IMR-90 (cell line): Measurements from ENCODE around the gene MPZL1. TPM values are rescaled to one million over a fixed set of nuclear protein-coding genes. Genes with fewer than 3 reads are reported as not detected.

ENCODE experiments used
- ATAC-seq: fragments of 200-7000 bp; cut with Tn5 transposase; 2 replicates; pipeline ENCODE4 v1.9.1; 2020; ENCODE audit warnings: low read depth, mild to moderate bottlenecking, moderate library complexity
- BruUV-seq: library from RNA; stranded (reverse); fragments of 400-500 nt; replicated peaks from 2 replicates; lab custom pipeline; 2021; lab: Mats Ljungman, UMichigan
- CTCF ChIA-PET: fragments of 300-600 bp; formaldehyde crosslinking; extraction: SDS; loops from one replicate; lab custom pipeline; 2021; ENCODE audit warnings: antibody characterized with exemption; lab: Yijun Ruan, JAX
- POLR2A ChIA-PET: fragments of 300-600 bp; sonication (Branson Sonifier 250); formaldehyde crosslinking; loops from one replicate; lab custom pipeline; 2022; ENCODE audit warnings: antibody characterized with exemption; ENCODE audit not compliant: unreplicated experiment; lab: Charles Lee
- DNase-seq: peaks from one replicate; pipeline ENCODE4 v3.0.0; 2013
- H2AFZ ChIP-seq: replicated peaks from 2 replicates; pipeline ENCODE3; 2013; ENCODE audit warnings: low read length, mild to moderate bottlenecking; ENCODE audit not compliant: poor library complexity
- H2AK5ac ChIP-seq: 2 replicates; pipeline ENCODE4 v1.6.1; 2013; ENCODE audit warnings: low read depth, low read length, inconsistent platforms
- H2AK9ac ChIP-seq: replicated peaks from 2 replicates; pipeline ENCODE3; 2013; ENCODE audit warnings: mild to moderate bottlenecking, low read depth, low read length, moderate library complexity; ENCODE audit not compliant: poor library complexity
- H2BK120ac ChIP-seq: 2 replicates; pipeline ENCODE4 v1.6.1; 2013; ENCODE audit warnings: low read depth, low read length, inconsistent platforms
- H2BK15ac ChIP-seq: 3 replicates; pipeline ENCODE4 v1.6.1; 2013; ENCODE audit warnings: low read depth, low read length, inconsistent platforms
- H2BK20ac ChIP-seq: 2 replicates; pipeline ENCODE4 v1.6.1; 2013; ENCODE audit warnings: low read depth, mild to moderate bottlenecking, inconsistent platforms, low read length, moderate library complexity
- H2BK5ac ChIP-seq: 2 replicates; pipeline ENCODE4 v1.6.1; 2013; ENCODE audit warnings: mild to moderate bottlenecking, low read depth, low read length, inconsistent platforms; ENCODE audit not compliant: poor library complexity, severe bottlenecking
- H3K14ac ChIP-seq: replicated peaks from 2 replicates; pipeline ENCODE4 v1.6.1; 2013; ENCODE audit warnings: low read depth, low read length, inconsistent platforms
- H3K18ac ChIP-seq: 2 replicates; pipeline ENCODE4 v1.6.1; 2013; ENCODE audit warnings: low read depth, low read length, control low read depth
- H3K23ac ChIP-seq: 2 replicates; pipeline ENCODE4 v1.6.1; 2013; ENCODE audit warnings: low read depth, low read length, inconsistent platforms
- H3K27ac ChIP-seq: 2 replicates; pipeline ENCODE4 v1.5.1; 2013; ENCODE audit warnings: mild to moderate bottlenecking, control low read depth, low read length; ENCODE audit not compliant: insufficient read depth
- H3K27me3 ChIP-seq: 2 replicates; pipeline ENCODE4 v1.6.1; 2013; ENCODE audit warnings: low read length; ENCODE audit not compliant: control insufficient read depth, insufficient read depth
- H3K36me3 ChIP-seq: 2 replicates; pipeline ENCODE4 v1.6.1; 2013; ENCODE audit warnings: low read length, mixed read lengths; ENCODE audit not compliant: control insufficient read depth, insufficient read depth
- H3K4ac ChIP-seq: 2 replicates; pipeline ENCODE4 v1.6.1; 2013; ENCODE audit warnings: low read depth, low read length, inconsistent platforms
- H3K4me1 ChIP-seq: 2 replicates; pipeline ENCODE4 v1.6.1; 2013; ENCODE audit warnings: low read length, mixed read lengths; ENCODE audit not compliant: control insufficient read depth, insufficient read depth
- H3K4me2 ChIP-seq: 2 replicates; pipeline ENCODE4 v1.6.1; 2013; ENCODE audit warnings: low read depth, mild to moderate bottlenecking, control low read depth, low read length, moderate library complexity
- H3K4me3 ChIP-seq: 2 replicates; pipeline ENCODE4 v1.5.1; 2013; ENCODE audit warnings: low read depth, mild to moderate bottlenecking, control low read depth, low read length, moderate library complexity; ENCODE audit not compliant: insufficient read depth
- H3K56ac ChIP-seq: 2 replicates; pipeline ENCODE4 v1.6.1; 2013; ENCODE audit warnings: low read length, inconsistent platforms; ENCODE audit not compliant: insufficient read depth; ENCODE audit errors: extremely low read depth
- H3K79me1 ChIP-seq, 2 experiments: 2 replicates each; pipeline ENCODE4 v1.6.1; 2013; ENCODE audit warnings: low read length in 2 of 2, inconsistent platforms in 1 of 2, low read depth in 1 of 2
- H3K9ac ChIP-seq: 2 replicates; pipeline ENCODE4 v1.6.1; 2013; ENCODE audit warnings: low read depth, low read length, control low read depth
- H3K9me1 ChIP-seq: 2 replicates; pipeline ENCODE4 v1.6.1; 2013; ENCODE audit warnings: low read length, inconsistent platforms; ENCODE audit not compliant: insufficient read depth
- H3K9me3 ChIP-seq: 2 replicates; pipeline ENCODE4 v1.6.1; 2013; ENCODE audit warnings: low read length; ENCODE audit not compliant: control insufficient read depth, insufficient read depth
- H4K20me1 ChIP-seq: 2 replicates; pipeline ENCODE4 v1.6.1; 2013; ENCODE audit warnings: low read length, inconsistent platforms; ENCODE audit not compliant: insufficient read depth
- H4K5ac ChIP-seq: 2 replicates; pipeline ENCODE4 v1.6.1; 2013; ENCODE audit warnings: mild to moderate bottlenecking, low read depth, low read length, control low read depth
- H4K8ac ChIP-seq, 2 experiments: 2 replicates each; pipeline ENCODE4 v1.6.1; 2013; ENCODE audit warnings: low read depth in 2 of 2, low read length in 2 of 2, control low read depth in 1 of 2, inconsistent platforms in 1 of 2
- H4K91ac ChIP-seq: 2 replicates; pipeline ENCODE4 v1.6.1; 2013; ENCODE audit warnings: low read depth, low read length, inconsistent platforms; ENCODE audit not compliant: insufficient read depth
- dilution Hi-C: fragments of 300-500 bp; cut with HindIII; formaldehyde crosslinking; loops from one replicate; pipeline ENCODE4 v1.14.3; 2018; ENCODE audit warnings: low sequenced_read_pairs; ENCODE audit not compliant: unreplicated experiment
- in situ Hi-C: fragments of 300-500 bp; cut with MboI; formaldehyde crosslinking; loops from 3 replicates; pipeline ENCODE4 v1.14.3; 2019; ENCODE audit warnings: low sequenced_read_pairs, inconsistent platforms, mixed read lengths
- intact Hi-C: fragments of 100-400 bp; cut with micrococcal nuclease; formaldehyde crosslinking; loops from 2 replicates; pipeline ENCODE4 v1.10.0; 2022
- polyA plus RNA-seq, 3 experiments: library from polyadenylated mRNA; depleted of rRNA; stranded (reverse); fragments of >200 nt; gene quantifications; 2 replicates each; pipeline ENCODE4 v1.2.3, GENCODE V29; 2012; ENCODE audit warnings: low replicate concordance in 1 of 3
- total RNA-seq: library from RNA; depleted of rRNA; stranded (reverse); fragments of >200 nt; gene quantifications from 2 replicates; pipeline ENCODE4 v1.2.3, GENCODE V29; 2012
- TF ChIP-seq, protein P1 (sequence below): fragments of 150-350 bp; IDR thresholded peaks from 2 replicates; pipeline ENCODE4 v1.6.1; 2016; ENCODE audit warnings: low read depth, mild to moderate bottlenecking, low read length, moderate library complexity, borderline replicate concordance
- TF ChIP-seq, protein P2 (sequence below): fragments of 150-350 bp; IDR thresholded peaks from 2 replicates; pipeline ENCODE4 v1.6.1; 2017; ENCODE audit warnings: mild to moderate bottlenecking, antibody characterized with exemption, low read length, low read depth

MPZL1 gene
- total and polyA plus RNA-seq, 2 of the 4 experiments (the other 2 are of a cell fraction) = 55.3 to 87.3 TPM

DNA sequence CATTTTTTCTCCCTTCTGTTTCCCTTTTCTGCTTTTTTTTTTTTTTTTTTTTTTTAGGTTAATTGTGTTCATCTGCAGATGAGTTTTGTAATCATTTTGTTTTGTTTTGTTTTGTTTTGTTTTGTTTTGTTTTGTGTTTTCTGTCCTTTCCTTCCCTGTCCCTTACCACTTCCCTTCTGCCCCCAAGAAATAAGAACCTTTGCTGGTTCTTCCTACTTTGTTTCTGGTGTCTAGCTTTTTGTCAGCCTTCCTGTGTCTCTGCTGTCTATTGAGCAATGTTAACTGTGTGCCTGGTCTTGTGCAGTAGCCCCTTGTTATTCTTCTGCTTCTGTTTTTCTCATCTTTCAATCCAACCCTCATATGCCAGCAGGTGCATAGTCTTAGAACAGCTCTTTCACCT is 46.0 kb downstream of the MPZL1 start:
- Histone ChIP-seq H3K27ac (no peak overlapping the region), H3K18ac (no peak overlapping the region), H3K36me3 (peaks cover 28% of the 10 kb centered on the region), H2AK5ac (no peak overlapping the region), H3K4me3 (no peak overlapping the region), H2BK120ac (no peak overlapping the region), H3K23ac (no peak overlapping the region), H3K79me1 (peaks cover 35 to 69% of the 10 kb centered on the region in 2 experiments), H3K9me3 (no peaks in the 10 kb centered on the region), H4K5ac (no peak overlapping the region), H4K91ac (no peak overlapping the region), H3K4me2 (no peak overlapping the region), H3K56ac (no peak overlapping the region), H2AK9ac (no peak overlapping the region), H2BK5ac (no peak overlapping the region), H3K9me1 (peaks cover 11% of the 10 kb centered on the region), H3K14ac (no peak overlapping the region), H2AFZ (no peak overlapping the region), H2BK20ac (no peak overlapping the region), H3K27me3 (no peaks in the 10 kb centered on the region), H4K20me1 (peaks cover 43% of the 10 kb centered on the region), H2BK15ac (no peak overlapping the region), H3K4ac (no peak overlapping the region), H4K8ac (no peak overlapping the region), H3K4me1 (peaks cover 5% of the 10 kb centered on the region; the same call in 1 of the 2 replicates), H3K9ac (no peak overlapping the region)
- ATAC-seq (no peak), DNase-seq (no peak)
- intact Hi-C loops (no loop called here), in situ Hi-C loops (no loop called here), dilution Hi-C loops (no loop called here)
- CTCF ChIA-PET = no interaction called here
- TF ChIP-seq, protein P1, sequence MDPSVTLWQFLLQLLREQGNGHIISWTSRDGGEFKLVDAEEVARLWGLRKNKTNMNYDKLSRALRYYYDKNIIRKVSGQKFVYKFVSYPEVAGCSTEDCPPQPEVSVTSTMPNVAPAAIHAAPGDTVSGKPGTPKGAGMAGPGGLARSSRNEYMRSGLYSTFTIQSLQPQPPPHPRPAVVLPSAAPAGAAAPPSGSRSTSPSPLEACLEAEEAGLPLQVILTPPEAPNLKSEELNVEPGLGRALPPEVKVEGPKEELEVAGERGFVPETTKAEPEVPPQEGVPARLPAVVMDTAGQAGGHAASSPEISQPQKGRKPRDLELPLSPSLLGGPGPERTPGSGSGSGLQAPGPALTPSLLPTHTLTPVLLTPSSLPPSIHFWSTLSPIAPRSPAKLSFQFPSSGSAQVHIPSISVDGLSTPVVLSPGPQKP = no peak
- TF ChIP-seq, protein P2, sequence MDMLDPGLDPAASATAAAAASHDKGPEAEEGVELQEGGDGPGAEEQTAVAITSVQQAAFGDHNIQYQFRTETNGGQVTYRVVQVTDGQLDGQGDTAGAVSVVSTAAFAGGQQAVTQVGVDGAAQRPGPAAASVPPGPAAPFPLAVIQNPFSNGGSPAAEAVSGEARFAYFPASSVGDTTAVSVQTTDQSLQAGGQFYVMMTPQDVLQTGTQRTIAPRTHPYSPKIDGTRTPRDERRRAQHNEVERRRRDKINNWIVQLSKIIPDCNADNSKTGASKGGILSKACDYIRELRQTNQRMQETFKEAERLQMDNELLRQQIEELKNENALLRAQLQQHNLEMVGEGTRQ = no peak
- no TSS peak for BruUV-seq
- POLR2A ChIA-PET = no interaction called here
